MV-4-11 (cell line): ENCODE measurements around the gene SPOCD1.

Experiments used
- DNase-seq: peaks from one replicate; lab custom pipeline; 2025; lab: John Stamatoyannopoulos, UW

Gene SPOCD1

GRCh38 chr1:31815752-31816500 is at the start of gene SPOCD1:
TSS of gene SPOCD1 (minus strand) at chr1:31816022. CDS start at chr1:31815333, 689 bp downstream.
- DNase-seq = peak; percentile 81

DNA sequence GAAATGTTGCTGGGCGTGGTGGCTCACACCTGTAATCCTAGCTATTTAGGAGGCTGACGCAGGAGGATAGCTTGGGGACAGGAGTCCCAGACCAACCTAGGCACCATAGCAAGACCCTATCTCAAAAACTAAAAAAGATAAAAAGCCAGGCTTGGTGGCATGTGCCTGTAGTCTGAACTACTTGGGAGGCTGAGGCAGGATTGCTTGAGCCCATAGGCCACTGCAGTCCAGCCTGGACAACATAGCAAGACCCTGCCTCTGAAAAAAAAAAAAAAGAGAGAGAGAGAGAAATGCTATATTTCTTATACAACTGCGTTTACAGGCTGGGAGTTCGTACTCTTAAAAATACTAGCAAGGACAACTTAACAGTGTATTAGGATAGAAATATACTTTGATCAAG is 46.2 kb upstream of the SPOCD1 start:
- no peak for DNase-seq

DNA sequence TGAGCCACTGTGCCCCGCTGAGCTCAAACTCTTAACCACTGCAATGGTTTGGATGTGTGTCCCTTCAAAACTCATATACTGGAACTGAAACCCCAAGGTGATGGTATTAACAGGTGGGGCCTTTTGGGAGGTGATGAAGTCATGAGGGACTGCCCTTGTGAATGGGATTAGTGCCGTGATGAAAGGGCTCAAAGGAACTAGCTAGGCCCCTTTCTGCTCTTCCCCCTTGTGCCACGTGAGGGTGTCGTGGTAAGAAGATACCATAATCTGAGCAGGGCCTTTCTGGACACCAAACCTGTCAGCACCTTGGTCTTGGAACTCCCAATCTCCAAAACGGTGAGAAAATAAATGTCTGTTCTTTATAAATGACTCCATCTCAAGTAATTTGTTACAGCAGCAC is 45.5 kb upstream of the SPOCD1 start:
- DNase-seq = no peak

DNA sequence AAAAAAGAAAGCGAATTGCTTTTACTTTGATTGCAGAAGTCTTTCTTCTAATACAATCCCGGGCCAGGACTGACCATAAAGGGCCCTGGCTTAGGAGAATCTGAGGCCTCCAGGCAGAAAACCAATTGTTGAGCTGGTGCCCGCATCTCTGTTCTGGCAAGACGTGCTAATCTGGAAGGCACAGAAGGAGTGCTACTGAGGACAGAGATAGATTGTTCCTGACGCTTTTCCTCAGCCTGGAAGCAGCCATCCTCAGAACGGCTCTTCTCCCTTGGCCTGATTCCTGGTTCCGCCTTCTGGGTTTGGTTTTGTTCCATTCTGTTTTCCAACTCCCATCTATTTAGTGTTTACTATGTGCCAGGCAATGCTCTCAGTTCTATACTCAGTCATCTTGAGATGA is 44.8 kb upstream of the SPOCD1 start:
- no peak for DNase-seq

DNA sequence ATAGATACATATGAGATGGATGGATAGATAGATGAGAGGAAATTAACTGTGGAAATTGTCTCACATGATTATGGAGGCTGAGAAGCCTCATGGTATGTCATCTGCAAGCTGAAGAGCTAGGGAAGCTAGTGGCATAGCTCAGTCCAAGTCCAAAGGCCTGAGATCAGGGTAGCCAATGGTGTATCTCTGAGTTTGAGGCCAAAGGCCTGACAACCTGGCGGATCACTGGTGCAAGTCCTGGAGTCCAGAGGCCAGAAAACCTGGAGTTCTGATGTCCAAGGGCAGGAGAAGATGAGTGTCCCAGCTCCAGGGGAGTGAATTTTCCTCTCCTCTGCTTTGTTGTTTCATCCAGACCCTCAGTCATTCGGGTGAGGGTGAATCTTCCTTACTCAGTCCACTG is 43.9 kb upstream of the SPOCD1 start:
- DNase-seq = no peak

GRCh38 chr1:31859044-31859443 is 43.2 kb upstream of the SPOCD1 start:
- DNase-seq = no peak

DNA sequence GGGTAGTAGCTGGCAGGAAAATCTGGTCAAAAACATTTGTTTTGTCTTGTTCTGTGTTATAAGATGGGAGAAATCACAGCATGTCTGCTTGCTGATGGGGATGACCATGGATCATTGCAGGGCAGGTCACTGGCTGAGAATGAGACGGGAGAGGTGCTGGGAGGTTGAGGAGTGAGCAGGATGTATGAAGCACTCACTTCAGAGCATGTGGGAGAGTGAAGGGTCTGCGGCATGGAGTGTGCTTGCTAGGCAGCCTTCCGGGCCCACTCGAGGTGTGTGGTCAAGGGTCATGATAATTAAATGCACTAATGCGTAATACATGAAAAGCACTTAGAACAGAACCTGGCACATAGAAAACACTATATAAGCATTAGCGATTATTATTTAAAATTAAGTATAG is 42.0 kb upstream of the SPOCD1 start:
- no peak for DNase-seq

DNA sequence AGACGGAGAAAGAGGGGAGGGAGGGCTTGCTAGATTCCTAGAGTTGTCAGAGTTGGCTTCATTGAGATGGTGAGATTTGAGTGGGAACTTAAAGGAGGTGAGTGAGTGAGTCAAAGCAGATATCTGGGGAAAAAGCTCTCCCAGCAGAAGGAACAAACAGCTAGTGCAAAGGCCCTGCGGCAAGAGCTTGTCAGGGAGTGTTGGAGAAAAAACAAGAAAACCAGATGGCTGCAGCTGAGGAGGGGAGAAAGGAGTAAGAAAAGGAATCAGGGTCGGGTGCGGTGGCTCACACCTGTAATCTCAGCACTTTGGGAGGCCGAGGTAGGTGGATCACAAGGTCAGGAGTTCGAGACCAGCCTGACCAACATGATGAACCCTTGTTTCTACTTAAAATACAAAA is 40.3 kb upstream of the SPOCD1 start:
- DNase-seq = no peak

DNA sequence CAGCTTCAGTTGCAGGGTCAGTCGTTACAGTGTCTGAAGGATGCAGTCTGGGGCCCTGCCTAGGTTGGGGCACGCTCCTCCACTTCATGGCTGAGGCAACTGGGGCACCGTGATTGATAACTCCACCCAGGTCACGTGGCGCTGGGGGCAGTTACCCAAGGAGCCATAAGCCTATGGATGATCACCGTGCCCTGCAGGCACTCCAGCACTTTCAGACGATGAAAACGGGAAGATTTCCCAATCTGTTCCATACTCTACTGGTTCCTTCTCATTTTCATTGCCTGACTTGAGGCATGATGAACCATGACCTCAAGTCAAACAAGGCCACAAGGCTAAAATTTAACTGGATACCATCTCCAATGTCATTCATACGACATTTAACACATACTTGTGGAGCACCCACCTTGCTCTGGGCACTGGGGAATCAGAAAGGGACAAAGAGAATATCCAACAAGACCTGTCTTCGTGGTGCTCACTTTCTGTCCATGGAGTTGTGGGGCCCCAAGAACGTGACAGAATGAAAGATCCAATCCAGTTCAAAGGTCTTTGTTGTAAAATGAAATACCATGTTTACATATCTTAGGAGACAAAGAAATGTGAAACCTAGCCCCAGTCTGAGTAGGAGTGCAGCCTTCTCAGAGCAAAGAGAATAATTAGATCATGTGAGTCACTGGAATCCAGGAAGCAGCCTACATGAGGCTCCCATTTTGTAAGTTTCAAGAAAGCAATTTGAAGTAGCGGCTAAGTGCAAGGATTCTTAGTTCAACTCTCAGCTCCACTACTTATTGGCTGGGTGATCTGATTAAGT is 39.4 kb upstream of the SPOCD1 start:
- DNase-seq = peak; percentile 9

- no peak for DNase-seq
Observed at GRCh38 chr1:31849653-31850052, 33.8 kb upstream of the SPOCD1 start.

- DNase-seq = no peak
Observed at GRCh38 chr1:31848381-31848897, 32.6 kb upstream of the SPOCD1 start.

- no peak for DNase-seq
Observed at GRCh38 chr1:31846484-31846883, 30.7 kb upstream of the SPOCD1 start.

- no peak for DNase-seq
Observed at GRCh38 chr1:31843506-31843905, 27.7 kb upstream of the SPOCD1 start.

DNA sequence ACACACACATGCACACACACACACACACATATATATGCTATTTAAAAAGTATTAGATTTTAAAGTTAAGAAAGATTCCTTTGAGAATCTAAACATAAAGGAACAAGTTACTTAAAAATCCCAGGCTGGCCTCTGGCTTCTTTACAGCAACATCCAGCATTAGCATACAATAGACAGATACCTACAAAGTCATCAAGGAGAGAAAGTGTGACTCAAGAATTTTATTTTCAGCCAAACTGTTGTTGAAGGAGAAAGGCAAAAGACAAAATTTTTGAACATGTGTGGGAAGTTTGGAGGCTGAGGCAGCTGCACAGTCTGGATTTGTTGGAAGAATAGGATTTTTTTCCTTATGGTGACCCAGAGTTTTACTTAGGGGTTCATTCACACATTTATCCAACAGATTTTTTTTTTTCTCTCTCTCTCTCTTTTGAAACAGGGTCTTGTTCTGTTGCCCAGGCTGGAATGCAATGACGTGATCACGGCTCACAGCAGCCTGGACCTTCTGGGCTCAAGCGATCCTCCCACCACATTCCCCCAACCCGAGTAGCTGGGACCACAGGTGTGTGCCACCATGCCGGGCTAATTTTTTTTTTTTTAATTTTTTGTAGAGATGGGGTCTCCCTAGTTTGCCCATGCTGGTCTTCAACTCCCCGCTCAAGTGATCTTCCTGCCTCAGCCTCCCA is 24.0 kb upstream of the SPOCD1 start:
- DNase-seq = no peak

DNA sequence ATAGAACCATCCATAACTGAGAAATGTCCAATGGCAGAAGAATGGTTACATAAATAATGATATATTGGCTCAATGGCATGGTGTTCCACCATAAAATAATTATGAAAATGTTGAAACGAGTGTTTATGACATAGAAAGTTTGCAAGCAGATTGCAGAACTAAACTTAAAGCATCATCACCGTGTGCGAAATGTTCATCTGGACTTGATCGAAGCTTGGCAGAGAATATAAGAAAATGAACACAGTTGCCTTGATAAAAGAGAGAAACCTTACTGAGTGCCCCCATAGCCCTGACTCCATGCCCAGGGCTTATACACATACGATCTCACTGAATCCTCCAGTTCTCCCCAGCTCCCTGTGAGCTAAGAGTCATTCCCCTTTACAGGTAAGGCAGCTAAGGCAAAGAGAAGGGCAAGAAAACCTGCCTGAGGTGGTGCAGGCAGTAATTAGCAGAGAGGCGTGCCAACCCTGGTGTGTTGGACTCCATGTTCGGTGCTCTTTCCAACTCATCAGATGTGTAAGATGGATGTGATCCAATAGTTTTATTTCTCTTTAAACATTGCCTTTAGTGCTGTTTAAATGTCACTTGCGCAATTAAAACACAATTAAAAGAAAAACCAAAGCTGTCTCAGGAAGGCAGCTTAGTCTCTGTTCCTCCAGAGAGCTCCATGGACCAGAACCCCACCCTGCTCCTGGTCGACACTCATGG is 21.8 kb upstream of the SPOCD1 start:
- DNase-seq = no peak

DNA sequence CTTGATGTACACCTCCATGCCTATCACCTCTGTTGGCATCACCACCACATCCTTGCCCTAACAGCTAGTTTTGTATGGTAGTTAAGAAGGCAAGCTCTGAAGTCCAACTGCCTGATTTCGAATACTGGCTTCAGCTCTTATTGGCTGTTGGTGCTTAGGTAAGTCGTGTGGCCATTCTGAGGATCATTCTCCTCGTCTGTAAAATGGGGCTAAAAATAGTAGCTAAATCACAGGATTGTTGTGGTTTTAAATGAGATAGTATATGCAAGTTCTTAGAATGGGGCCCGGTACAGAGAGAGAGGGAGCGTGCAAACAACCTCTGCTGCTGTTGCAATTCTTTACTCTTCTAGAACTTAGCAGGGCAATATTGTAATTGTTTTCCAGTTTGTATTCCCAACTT is 20.8 kb upstream of the SPOCD1 start:
- DNase-seq = no peak

DNA sequence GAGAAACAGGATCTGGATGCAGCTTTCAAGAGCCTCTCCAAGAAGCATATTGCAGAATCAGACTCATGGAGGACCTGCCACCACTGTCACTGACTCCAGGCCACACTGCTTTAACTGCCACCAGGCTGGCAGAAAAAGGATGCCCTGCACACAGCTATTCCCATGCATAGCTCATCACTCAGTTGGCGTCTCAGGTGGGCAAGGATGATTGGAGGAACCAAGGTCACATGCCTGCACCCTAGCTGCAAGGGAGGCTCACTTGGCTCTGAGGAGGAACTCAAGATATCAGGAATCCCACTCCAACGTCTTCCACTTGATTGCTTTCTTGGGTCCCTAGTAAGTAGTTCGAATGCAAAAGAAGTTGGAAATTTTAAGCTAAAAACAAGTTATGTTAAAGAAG is 19.6 kb upstream of the SPOCD1 start:
- no peak for DNase-seq

GRCh38 chr1:31834501-31834900 is 18.7 kb upstream of the SPOCD1 start:
- no peak for DNase-seq

- no peak for DNase-seq
Observed at GRCh38 chr1:31831397-31832378, 15.9 kb upstream of the SPOCD1 start.

DNA sequence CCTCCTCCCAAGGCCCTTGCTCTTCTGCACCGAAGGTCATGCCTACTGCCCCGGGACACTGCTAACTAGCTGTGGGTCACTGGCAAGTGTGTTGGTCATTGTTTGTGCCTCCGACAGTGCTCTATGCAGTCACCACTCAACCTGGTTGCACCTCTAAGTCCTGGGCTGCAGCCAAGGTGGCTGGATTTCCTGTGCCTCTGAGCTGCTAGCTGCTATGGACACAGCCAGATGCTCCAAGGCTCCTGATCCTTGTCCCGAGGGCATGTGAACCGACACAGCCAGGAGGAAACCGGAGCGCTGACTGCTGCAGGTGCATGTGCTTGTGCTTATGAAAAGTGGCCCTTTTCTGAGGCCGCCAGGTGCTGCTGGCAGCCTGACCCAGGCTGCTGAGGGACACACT is 14.7 kb upstream of the SPOCD1 start:
- no peak for DNase-seq

DNA sequence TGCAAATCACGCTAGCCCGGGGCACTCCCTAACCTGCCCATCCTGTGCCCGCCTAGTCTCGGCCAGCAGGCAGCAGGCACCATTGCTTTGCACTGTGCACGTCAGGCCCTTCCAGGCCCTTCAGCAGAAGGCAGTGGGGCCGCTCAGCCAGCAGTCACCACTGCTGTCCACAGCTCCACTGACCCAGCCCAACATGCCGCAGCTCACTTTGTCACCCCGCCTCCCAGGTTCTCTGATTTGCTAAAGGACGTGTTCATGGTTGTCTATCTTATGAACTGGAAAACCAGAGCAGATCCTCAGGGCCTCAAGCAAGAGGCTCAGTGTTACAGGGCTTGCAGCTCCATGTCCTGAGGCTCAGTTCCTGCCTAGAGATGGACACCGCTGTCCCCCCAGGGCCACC is 14.2 kb upstream of the SPOCD1 start:
- no peak for DNase-seq
